GM21515 (cell line): ENCODE results near the gene TMA7B.
"Not testable (repeated sequence)": the region's sequence is repeated elsewhere in the genome, so short reads cannot be mapped to it uniquely, and the experiment has no call there.

ENCODE experiments used
- ATAC-seq: cut with Tn5 transposase; IDR thresholded peaks from one replicate; pipeline ENCODE4 v1.9.1; 2021; ENCODE audit not compliant: unreplicated experiment

The TMA7B gene

GRCh38 chr22:39979048-39979447, 18.9 kb downstream of the TMA7B start:
- no peak for ATAC-seq

GRCh38 chr22:39979458-39979857, 19.3 kb downstream of the TMA7B start:
- no peak for ATAC-seq

GRCh38 chr22:39980596-39980995, 20.4 kb downstream of the TMA7B start:
- ATAC-seq: no peak

GRCh38 chr22:39983346-39983745, 23.1 kb downstream of the TMA7B start:
- no peak for ATAC-seq

- no peak for ATAC-seq
Measured at GRCh38 chr22:39984006-39984405, 23.8 kb downstream of the TMA7B start.

- ATAC-seq: no peak
Measured at GRCh38 chr22:39984746-39985145, 24.5 kb downstream of the TMA7B start.

- ATAC-seq: no peak
Measured at GRCh38 chr22:39985383-39986035, 25.3 kb downstream of the TMA7B start.

- no peak for ATAC-seq
Measured at GRCh38 chr22:39988386-39989114, 28.4 kb downstream of the TMA7B start.

GRCh38 chr22:39989633-39990032, 29.4 kb downstream of the TMA7B start:
- no peak for ATAC-seq

GRCh38 chr22:39990686-39991085, 30.5 kb downstream of the TMA7B start:
- ATAC-seq: no peak

GRCh38 chr22:39991159-39991860, 31.1 kb downstream of the TMA7B start:
- no peak for ATAC-seq

GRCh38 chr22:39992088-39992826, 32.1 kb downstream of the TMA7B start:
- ATAC-seq: no peak

GRCh38 chr22:39992894-39993293, 32.7 kb downstream of the TMA7B start:
- ATAC-seq: not testable (repeated sequence)

GRCh38 chr22:39994041-39994565, 33.9 kb downstream of the TMA7B start:
- no peak for ATAC-seq

GRCh38 chr22:39994566-39995392, 34.6 kb downstream of the TMA7B start, which contains the start of gene FAM83F:
Gene FAM83F (plus strand): TSS chr22:39994954. CDS start chr22:39995043, 89 bp downstream.
- no peak for ATAC-seq

GRCh38 chr22:39995393-39996252, 35.4 kb downstream of the TMA7B start:
- no peak for ATAC-seq

GRCh38 chr22:39996732-39997131, 36.5 kb downstream of the TMA7B start:
- ATAC-seq: no peak

- ATAC-seq: no peak
Measured at GRCh38 chr22:39997421-39997820, 37.2 kb downstream of the TMA7B start.
